Calu3 (cell line): Measurements from ENCODE around the gene TSLP. TPM values are rescaled to one million over a fixed set of nuclear protein-coding genes. Genes with fewer than 3 reads are reported as not detected.
A peak's percentile ranks its signal among the peaks of the same experiment; 100 is the strongest.

ENCODE experiments used
- BruUV-seq: library from RNA; stranded (reverse); fragments of 400-500 nt; replicated peaks from 2 replicates; lab custom pipeline; 2021; lab: Mats Ljungman, UMichigan
- CTCF ChIA-PET: fragments of 300-600 bp; sonication (Branson Sonifier 250); formaldehyde crosslinking; loops from one replicate; lab custom pipeline; 2022; ENCODE audit warnings: antibody characterized with exemption; lab: Charles Lee
- DNase-seq: peaks from one replicate; pipeline ENCODE4 v3.0.0; 2022
- H3K27ac Mint-ChIP-seq: one replicate; pipeline ENCODE4 v1.8.0; 2022; ENCODE audit warnings: mixed read lengths; ENCODE audit not compliant: unreplicated experiment
- H3K27me3 Mint-ChIP-seq: one replicate; pipeline ENCODE4 v1.8.0; 2022; ENCODE audit warnings: mixed read lengths; ENCODE audit not compliant: unreplicated experiment
- H3K36me3 Mint-ChIP-seq: one replicate; pipeline ENCODE4 v1.8.0; 2022; ENCODE audit warnings: mild to moderate bottlenecking, moderate library complexity, mixed read lengths; ENCODE audit not compliant: insufficient read depth, unreplicated experiment
- H3K4me1 Mint-ChIP-seq: one replicate; pipeline ENCODE4 v1.8.0; 2022; ENCODE audit warnings: mild to moderate bottlenecking, low read depth, mixed read lengths; ENCODE audit not compliant: unreplicated experiment
- H3K4me3 Mint-ChIP-seq: one replicate; pipeline ENCODE4 v1.8.0; 2022; ENCODE audit warnings: mild to moderate bottlenecking, low read depth, moderate library complexity, mixed read lengths; ENCODE audit not compliant: unreplicated experiment
- H3K9me3 Mint-ChIP-seq: one replicate; pipeline ENCODE4 v1.8.0; 2022; ENCODE audit warnings: low read depth, mixed read lengths; ENCODE audit not compliant: unreplicated experiment
- intact Hi-C: fragments of 100-400 bp; cut with micrococcal nuclease; formaldehyde crosslinking; loops from one replicate; pipeline ENCODE4 v1.10.0; 2022; ENCODE audit not compliant: unreplicated experiment
- total RNA-seq: library from RNA; stranded (reverse); gene quantifications from 2 replicates; pipeline ENCODE4 v1.2.3, GENCODE V29; 2022
- TF ChIP-seq, protein P1 (sequence below): fragments of 200-600 bp; IDR thresholded peaks from one replicate; pipeline ENCODE4 v1.8.0; 2022; ENCODE audit warnings: antibody characterized with exemption; ENCODE audit not compliant: unreplicated experiment

TSLP gene
- total RNA-seq, 1 experiment from 2014 or later: not detected

DNA sequence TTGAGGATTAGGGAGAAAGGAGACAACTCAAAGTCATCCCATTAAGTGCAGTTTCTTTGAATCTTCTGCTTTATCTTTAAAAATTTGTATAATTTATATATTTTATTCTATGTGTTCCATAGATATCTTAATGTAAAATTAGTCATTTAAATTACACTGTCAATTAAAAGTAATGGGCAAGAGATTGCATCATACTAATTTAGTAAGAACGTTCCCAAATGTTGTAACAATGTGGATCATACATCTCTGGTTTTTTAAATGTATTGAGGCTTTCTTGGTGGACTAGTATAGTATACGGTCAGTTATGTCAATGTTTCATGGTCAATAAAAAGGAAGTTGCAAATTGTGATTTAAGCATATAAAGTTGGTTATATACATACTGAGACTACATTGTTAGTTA, 6.2 kb downstream of the TSLP start:
- Mint-ChIP-seq H3K4me3 (no peak overlapping the region), H3K9me3 (no peaks in the 10 kb centered on the region), H3K36me3 (peaks cover 15% of the 10 kb centered on the region), H3K27ac (no peak overlapping the region), H3K27me3 (peaks cover 30% of the 10 kb centered on the region), H3K4me1 (peaks cover 32% of the 10 kb centered on the region)
- no TSS peak for BruUV-seq
- DNase-seq: no peak
- TF ChIP-seq, protein P1, sequence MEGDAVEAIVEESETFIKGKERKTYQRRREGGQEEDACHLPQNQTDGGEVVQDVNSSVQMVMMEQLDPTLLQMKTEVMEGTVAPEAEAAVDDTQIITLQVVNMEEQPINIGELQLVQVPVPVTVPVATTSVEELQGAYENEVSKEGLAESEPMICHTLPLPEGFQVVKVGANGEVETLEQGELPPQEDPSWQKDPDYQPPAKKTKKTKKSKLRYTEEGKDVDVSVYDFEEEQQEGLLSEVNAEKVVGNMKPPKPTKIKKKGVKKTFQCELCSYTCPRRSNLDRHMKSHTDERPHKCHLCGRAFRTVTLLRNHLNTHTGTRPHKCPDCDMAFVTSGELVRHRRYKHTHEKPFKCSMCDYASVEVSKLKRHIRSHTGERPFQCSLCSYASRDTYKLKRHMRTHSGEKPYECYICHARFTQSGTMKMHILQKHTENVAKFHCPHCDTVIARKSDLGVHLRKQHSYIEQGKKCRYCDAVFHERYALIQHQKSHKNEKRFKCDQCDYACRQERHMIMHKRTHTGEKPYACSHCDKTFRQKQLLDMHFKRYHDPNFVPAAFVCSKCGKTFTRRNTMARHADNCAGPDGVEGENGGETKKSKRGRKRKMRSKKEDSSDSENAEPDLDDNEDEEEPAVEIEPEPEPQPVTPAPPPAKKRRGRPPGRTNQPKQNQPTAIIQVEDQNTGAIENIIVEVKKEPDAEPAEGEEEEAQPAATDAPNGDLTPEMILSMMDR: no peak
- CTCF ChIA-PET: no interaction called here
- intact Hi-C loops: no loop called here

DNA sequence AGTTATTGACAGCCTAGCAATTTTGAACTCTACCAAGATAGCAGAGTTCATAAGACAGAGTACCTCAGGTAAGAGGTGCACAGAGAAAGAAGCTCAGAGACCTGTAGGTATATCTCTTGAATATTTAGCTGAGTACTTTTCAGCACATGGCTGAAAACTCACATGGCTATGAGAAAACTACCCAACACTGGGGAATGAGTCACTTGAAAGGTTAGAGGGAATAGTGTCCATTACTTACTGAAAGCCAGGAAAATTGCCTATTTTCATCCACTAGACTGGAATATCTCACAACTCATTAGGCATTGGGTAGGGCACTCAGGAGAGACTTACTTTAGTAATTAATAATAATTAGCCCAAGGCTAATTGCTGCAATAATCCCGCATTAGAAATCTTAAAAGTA, 8.3 kb downstream of the TSLP start:
- Mint-ChIP-seq H3K9me3 (no peaks in the 10 kb centered on the region), H3K36me3 (peaks cover 6% of the 10 kb centered on the region), H3K27ac (no peak overlapping the region), H3K4me1 (peaks cover 13% of the 10 kb centered on the region), H3K27me3 (peaks cover 17% of the 10 kb centered on the region), H3K4me3 (no peak overlapping the region)
- CTCF ChIA-PET: no interaction called here
- BruUV-seq: no TSS peak
- TF ChIP-seq, protein P1: no peak
- no peak for DNase-seq
- intact Hi-C loops: no loop called here

DNA sequence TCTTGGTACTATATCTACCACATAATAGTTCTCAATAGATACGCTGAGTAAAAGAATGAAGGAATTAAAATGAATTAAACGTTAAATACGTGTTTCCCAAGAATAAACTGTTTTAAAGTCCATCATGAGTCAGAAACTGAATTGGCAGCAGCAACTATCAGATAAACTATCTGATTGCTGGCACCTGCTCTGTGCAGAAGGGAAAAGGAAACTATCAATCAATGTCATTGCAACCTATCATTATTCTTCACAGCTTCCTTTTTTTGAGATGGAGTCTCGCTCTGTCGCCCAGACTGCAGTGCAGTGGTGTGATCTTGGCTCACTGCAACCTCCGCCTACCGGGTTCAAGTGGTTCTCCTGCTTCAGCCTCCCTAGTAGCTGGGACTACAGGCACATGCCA, 11.8 kb downstream of the TSLP start:
- Mint-ChIP-seq H3K4me3 (no peak overlapping the region), H3K27ac (no peak overlapping the region), H3K36me3 (no peaks in the 10 kb centered on the region), H3K4me1 (no peaks in the 10 kb centered on the region), H3K27me3 (peaks cover 17% of the 10 kb centered on the region), H3K9me3 (no peaks in the 10 kb centered on the region)
- DNase-seq: no peak
- CTCF ChIA-PET: no interaction called here
- BruUV-seq: no TSS peak
- intact Hi-C loops: no loop called here
- TF ChIP-seq, protein P1: no peak

DNA sequence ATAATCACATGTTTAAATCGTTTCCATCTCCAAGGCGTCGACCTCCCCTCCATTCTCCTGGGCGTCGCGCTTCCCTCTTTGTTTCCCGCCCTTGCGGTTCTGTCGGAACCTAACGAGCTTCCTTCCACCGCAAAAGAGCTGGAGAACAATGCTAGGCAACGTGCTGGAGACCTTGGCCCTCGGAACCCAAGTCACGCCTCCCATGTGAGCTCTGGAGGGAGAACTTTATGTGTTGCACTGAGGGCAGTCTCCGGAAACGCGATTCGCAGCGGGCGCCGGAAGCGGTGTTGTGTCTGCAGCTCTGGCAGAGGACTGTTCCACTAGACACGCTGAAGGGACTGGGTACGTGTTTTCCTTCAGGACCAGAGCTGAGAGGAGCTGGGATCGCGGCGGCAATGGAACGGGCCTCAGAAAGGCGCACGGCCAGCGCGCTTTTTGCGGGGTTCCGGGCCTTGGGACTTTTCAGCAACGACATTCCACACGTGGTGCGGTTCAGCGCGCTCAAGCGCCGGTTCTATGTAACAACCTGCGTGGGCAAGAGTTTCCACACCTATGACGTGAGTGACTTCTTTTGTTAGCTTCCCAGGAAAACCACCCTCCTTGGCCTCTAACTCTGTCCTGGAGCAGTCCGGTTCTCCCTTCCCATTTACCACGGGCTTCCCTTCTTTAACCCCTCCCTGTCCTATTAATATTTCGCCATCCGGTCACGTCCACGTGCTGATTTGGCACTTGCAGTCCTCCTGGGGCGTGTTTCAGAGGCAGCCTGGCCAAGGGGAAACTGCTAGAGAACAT, 20.7 kb downstream of the TSLP start, which contains the start of gene WDR36:
Gene WDR36 (plus strand): TSS at position 287 of the 792 bp plus-strand sequence. CDS start 109 bp downstream, at position 396.
- peak within 1 kb of the TSS; percentile 99 for H3K27ac Mint-ChIP-seq
- peaks cover 5% of the 10 kb centered on the region for H3K9me3 Mint-ChIP-seq
- intact Hi-C loops: loop anchor here (10.0 kb wide), 1 partner anchor 337 kb away; no protein-coding TSS in a partner anchor
- H3K4me1 Mint-ChIP-seq: peaks cover 9% of the 10 kb centered on the region
- peaks cover 12% of the 10 kb centered on the region for H3K27me3 Mint-ChIP-seq
- H3K4me3 Mint-ChIP-seq: peak within 1 kb of the TSS; percentile 99
- H3K36me3 Mint-ChIP-seq: peaks cover 21% of the 10 kb centered on the region
- BruUV-seq: TSS peak; percentile 58
- CTCF ChIA-PET: interaction anchor here (0.6 kb wide), 1 partner anchor 23 kb away, joined by 3 read pairs; no protein-coding TSS in a partner anchor
- TF ChIP-seq, protein P1: no peak
- DNase-seq: peak; percentile 93
